Prostate gland (tissue), 2 donors: Measurements from ENCODE around the gene CHD1L. TPM values are rescaled to one million over a fixed set of nuclear protein-coding genes. Genes with fewer than 3 reads are reported as not detected.

Experiments
- DNase-seq: peaks from one replicate; pipeline ENCODE4 v3.0.0-alpha.2; 2019; ENCODE audit warnings: low spot score
- H3K27ac ChIP-seq, 2 donors: fragments of 200-600 bp; sonication (generic); 2 replicates each; pipeline ENCODE4 v1.5.1; 2017 to 2019
- H3K27me3 ChIP-seq: fragments of 200-600 bp; sonication (generic); replicated peaks from 2 replicates; pipeline ENCODE4 v1.5.1; 2019; ENCODE audit not compliant: insufficient read depth
- H3K36me3 ChIP-seq, 2 donors: fragments of 200-600 bp; sonication (generic); 1 replicate in 1 of 2; 2 replicates in 1 of 2; pipeline versions ENCODE4 v1.5.1 to v1.8.1; 2017 to 2019
- H3K4me1 ChIP-seq: fragments of 200-600 bp; sonication (generic); replicated peaks from 2 replicates; pipeline ENCODE4 v1.5.1; 2019
- H3K4me3 ChIP-seq, 2 donors: fragments of 200-600 bp; sonication (generic); 2 replicates each; pipeline ENCODE4 v1.5.1; 2017 to 2019
- H3K9me3 ChIP-seq: fragments of 200-600 bp; sonication (generic); 2 replicates; pipeline ENCODE4 v1.5.1; 2017
- CTCF ChIP-seq, 4 experiments: fragments of 200-600 bp in 2 of 4; fragments of 450-650 bp in 2 of 4; sonication (generic) in 2 of 4; IDR thresholded peaks; 1 replicate in 3 of 4; 2 replicates in 1 of 4; pipeline ENCODE4 v1.5.1; 2016 to 2019; ENCODE audit warnings: antibody characterized with exemption in 4 of 4, mild to moderate bottlenecking in 2 of 4, moderate library complexity in 2 of 4
- POLR2A ChIP-seq: fragments of 450-650 bp; IDR thresholded peaks from one replicate; pipeline ENCODE4 v1.6.1; 2016; ENCODE audit warnings: antibody characterized with exemption, mild to moderate bottlenecking
- POLR2AphosphoS5 ChIP-seq: sonication (generic); formaldehyde crosslinking; IDR thresholded peaks from one replicate; pipeline ENCODE4 v1.6.1; 2017; ENCODE audit warnings: antibody characterized with exemption
- WGBS: methylation state at CpG from one replicate; pipeline ENCODE4 v1.1.5; 2018; 5-methylcytosine and 5-hydroxymethylcytosine counted together
- intact Hi-C: fragments of 100-400 bp; cut with DNase I; formaldehyde crosslinking; loops from one replicate; pipeline ENCODE4 v1.14.2; 2022
- total RNA-seq, 2 donors: library from RNA; depleted of rRNA; stranded (reverse); fragments of >200 nt; gene quantifications; one replicate each; pipeline ENCODE4 v1.1.0, GENCODE V29; 2016

CHD1L gene
- total RNA-seq, 2 donors from 2014 or later = 21.4 to 22.0 TPM

GRCh38 chr1:147334292-147334691 lies 91.8 kb downstream of the CHD1L start:
- DNase-seq = no peak
- H3K4me1 ChIP-seq = no peaks in the 10 kb centered on the region
- TF ChIP-seq POLR2A (no peak), POLR2AphosphoS5 (no peak), CTCF (IDR thresholded peaks at IDR 0.05) (no peak)
- no peaks in the 10 kb centered on the region for H3K36me3 ChIP-seq
- intact Hi-C loops = no loop called here
- H3K4me3 ChIP-seq = no peak overlapping the region
- H3K27ac ChIP-seq = no peak overlapping the region
- WGBS = 34% methylated on average over 5 of the region's 5 CpGs
- H3K27me3 ChIP-seq = no peaks in the 10 kb centered on the region
- no peaks in the 10 kb centered on the region for H3K9me3 ChIP-seq

- TF ChIP-seq POLR2A (no peak), POLR2AphosphoS5 (no peak), CTCF (IDR thresholded peaks at IDR 0.05) (no peak)
These were observed 93.8 kb downstream of the CHD1L start for GRCh38 chr1:147336291-147336690.

GRCh38 chr1:147337040-147337630 lies 94.7 kb downstream of the CHD1L start:
- intact Hi-C loops = no loop called here
- WGBS = 33% methylated on average over 4 of the region's 4 CpGs
- TF ChIP-seq CTCF (IDR thresholded peaks at IDR 0.05) = no peak
- no peak for TF ChIP-seq POLR2A
- no peak for TF ChIP-seq POLR2AphosphoS5

More at GRCh38 chr1:147336291-147336690, 93.8 kb downstream of the CHD1L start:
- intact Hi-C loops = no loop called here
- Histone ChIP-seq H3K4me1 (no peaks in the 10 kb centered on the region), H3K4me3 (no peak overlapping the region), H3K9me3 (no peaks in the 10 kb centered on the region), H3K27me3 (no peaks in the 10 kb centered on the region), H3K36me3 (no peaks in the 10 kb centered on the region), H3K27ac (no peak overlapping the region)
- DNase-seq = no peak
- 74% methylated on average over 2 of the region's 2 CpGs for WGBS

GRCh38 chr1:147338571-147338970 lies 96.1 kb downstream of the CHD1L start:
- Histone ChIP-seq H3K27me3 (no peaks in the 10 kb centered on the region), H3K27ac (no peak overlapping the region), H3K36me3 (no peaks in the 10 kb centered on the region), H3K9me3 (no peaks in the 10 kb centered on the region), H3K4me3 (no peak overlapping the region), H3K4me1 (no peaks in the 10 kb centered on the region)
- intact Hi-C loops = no loop called here
- TF ChIP-seq CTCF (IDR thresholded peaks at IDR 0.05) (no peak), POLR2A (no peak), POLR2AphosphoS5 (no peak)
- WGBS = 50% methylated on average over 2 of the region's 2 CpGs
- no peak for DNase-seq

More at GRCh38 chr1:147337040-147337630, 94.7 kb downstream of the CHD1L start:
- Histone ChIP-seq H3K9me3 (no peaks in the 10 kb centered on the region), H3K4me3 (no peak overlapping the region), H3K27ac (no peak overlapping the region), H3K36me3 (no peaks in the 10 kb centered on the region), H3K27me3 (no peaks in the 10 kb centered on the region), H3K4me1 (no peaks in the 10 kb centered on the region)
- DNase-seq = no peak

- WGBS = 90% methylated on average over 1 of the region's 1 CpG
These were observed 98.8 kb downstream of the CHD1L start for GRCh38 chr1:147341246-147341645.

More at GRCh38 chr1:147341246-147341645, 98.8 kb downstream of the CHD1L start:
- no peak overlapping the region for H3K27ac ChIP-seq
- intact Hi-C loops = no loop called here
- no peaks in the 10 kb centered on the region for H3K27me3 ChIP-seq
- no peaks in the 10 kb centered on the region for H3K36me3 ChIP-seq
- TF ChIP-seq CTCF (IDR thresholded peaks at IDR 0.05) (no peak), POLR2A (no peak), POLR2AphosphoS5 (no peak)
- no peaks in the 10 kb centered on the region for H3K9me3 ChIP-seq
- no peak for DNase-seq
- H3K4me3 ChIP-seq = no peak overlapping the region
- no peaks in the 10 kb centered on the region for H3K4me1 ChIP-seq
